ENCODE measurements around the gene NAIF1. TPM values are rescaled to one million over a fixed set of nuclear protein-coding genes. Genes with fewer than 3 reads are reported as not detected.

NAIF1 gene
- total RNA-seq: 13.0 and 13.8 TPM in 2 replicates

GRCh38 chr9:128066713-128067644 is at the start of gene NAIF1:
NAIF1 (minus strand) TSS chr9:128067320; CDS start chr9:128067101, 219 bp downstream.

GRCh38 chr9:128067645-128068385 is 695 bp upstream of the NAIF1 start, which contains the start of gene SLC25A25:
SLC25A25 (plus strand) TSS chr9:128068232; CDS start chr9:128068320, 88 bp downstream.

Other genes with a start within 250 kb of the NAIF1 start
- gene ENG, start 212.7 kb downstream of the NAIF1 start, total RNA-seq: 28.9 and 33.0 TPM in 2 replicates
- 62.8 and 85.4 TPM in 2 replicates for gene AK1, start 189.6 kb downstream of the NAIF1 start, total RNA-seq
- 80.3 and 89.6 TPM in 2 replicates for gene ST6GALNAC6, start 167.7 kb downstream of the NAIF1 start, total RNA-seq
- gene ST6GALNAC4, start 150.3 kb downstream of the NAIF1 start, total RNA-seq: 30.8 and 31.7 TPM in 2 replicates
- 2.9 and 4.7 TPM in 2 replicates for gene PIP5KL1, start 136.5 kb downstream of the NAIF1 start, total RNA-seq
- gene DPM2, start 129.5 kb downstream of the NAIF1 start, total RNA-seq: 10.2 and 11.0 TPM in 2 replicates
- gene EEIG1, start 86.3 kb downstream of the NAIF1 start, total RNA-seq: 15.6 and 17.2 TPM in 2 replicates
- 36.2 and 43.2 TPM in 2 replicates for gene SLC25A25, start 912 bp upstream of the NAIF1 start, total RNA-seq
- gene PTGES2, start 60.4 kb upstream of the NAIF1 start, total RNA-seq: 45.7 and 48.0 TPM in 2 replicates
- 0.32 TPM in 1 of 2 replicates, not detected in the other for gene LCN2, start 82.1 kb upstream of the NAIF1 start, total RNA-seq
- gene BBLN, start 92.9 kb upstream of the NAIF1 start, total RNA-seq: 24.2 and 27.6 TPM in 2 replicates
- 48.1 and 52.7 TPM in 2 replicates for gene CIZ1, start 124.3 kb upstream of the NAIF1 start, total RNA-seq
- 59.6 and 119 TPM in 2 replicates for gene DNM1, start 136.1 kb upstream of the NAIF1 start, total RNA-seq
- gene GOLGA2, start 208.7 kb upstream of the NAIF1 start, total RNA-seq: 159 and 173 TPM in 2 replicates
- gene SWI5, start 209.0 kb upstream of the NAIF1 start, total RNA-seq: 16.6 and 18.0 TPM in 2 replicates

All from hair follicle dermal papilla cell (primary cell).